ENCODE measurements around the gene PRPF8. TPM values are rescaled to one million over a fixed set of nuclear protein-coding genes. Genes with fewer than 3 reads are reported as not detected.

PRPF8 gene
- total and polyA plus RNA-seq, 2 donors (not counting 1 experiment from before 2014, with no cell fraction given), result 177 to 423 TPM

DNA sequence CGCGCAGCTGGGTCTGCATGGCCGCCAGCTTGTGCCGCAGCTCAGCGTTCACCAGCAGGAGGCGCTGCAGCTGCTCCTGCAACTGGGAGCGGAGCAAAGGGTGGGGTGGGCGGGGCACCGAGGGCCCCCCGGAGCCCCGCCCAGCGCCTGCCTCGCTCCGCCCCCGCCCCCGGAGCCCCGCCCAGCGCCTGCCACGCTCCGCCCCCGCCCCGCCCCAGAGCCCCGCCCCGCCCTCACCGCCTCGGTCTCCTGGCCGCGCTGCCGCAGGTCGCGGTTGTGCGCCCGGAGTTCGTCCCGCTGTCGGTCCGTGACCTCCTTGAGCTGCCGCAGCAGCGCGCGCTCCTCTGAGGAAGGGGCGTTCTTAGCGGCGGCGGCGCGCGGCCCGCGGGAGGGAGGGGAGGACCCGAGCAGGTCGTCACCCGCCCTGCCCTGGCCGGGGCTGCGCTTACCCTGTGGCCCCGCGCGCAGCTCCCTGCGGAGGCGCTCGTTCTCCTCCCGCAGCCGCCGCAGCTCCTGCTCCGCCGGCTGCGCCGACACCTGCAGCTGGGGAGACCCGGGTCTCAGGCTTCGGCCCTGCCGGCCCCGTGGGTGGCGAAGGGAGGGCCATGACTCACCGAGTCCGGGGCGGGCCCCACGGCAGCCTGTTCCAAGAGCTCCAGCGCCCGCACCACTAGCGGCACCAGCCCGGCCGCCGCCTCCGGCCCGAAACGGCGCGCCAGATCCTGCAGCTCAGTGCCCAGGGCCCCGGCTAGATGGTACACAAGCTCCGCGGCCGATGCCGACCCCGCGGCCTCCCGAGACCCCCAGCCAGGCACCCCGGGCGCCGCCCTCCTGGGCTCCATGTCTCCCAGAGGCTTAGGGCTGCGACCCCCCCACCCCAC, 35.5 kb downstream of the PRPF8 start:
- POLR2A ChIA-PET, result interaction anchor here (0.6 to 4.1 kb wide), 16 partner anchors 8 to 161 kb away, joined by 3 to 77 read pairs (median 4); partner anchors contain the start of genes INPP5K and SLC43A2
- Histone ChIP-seq H3K4me1 (ENCODE audit: control insufficient read depth in 2 of 2, insufficient read depth in 2 of 2, low read length in 2 of 2) (peaks cover 26 to 36% of the 10 kb centered on the region in 2 donors), H3K27me3 (replicated peaks in 1 of 4; ENCODE audit: control extremely low read depth in 1 of 4, control insufficient read depth in 3 of 4, insufficient read depth in 4 of 4, low read length in 3 of 4) (no peaks in the 10 kb centered on the region), H3K27ac (ENCODE audit: low read length in 2 of 2) (peak overlapping the region in 1 of 2 donors; percentile 28), H3K9ac (ENCODE audit: low read length) (peak overlapping the region; percentile 68), H3K9me3 (ENCODE audit: control extremely low read depth in 1 of 3, control insufficient read depth in 2 of 3, insufficient read depth in 1 of 3, low read length in 2 of 3) (no peaks in the 10 kb centered on the region), H4K20me1 (ENCODE audit: control insufficient read depth, insufficient read depth, low read length, poor library complexity, severe bottlenecking) (peaks cover 21% of the 10 kb centered on the region), H3K4me2 (replicated peaks; ENCODE audit: low read depth, low read length, poor library complexity, severe bottlenecking) (peak overlapping the region; percentile 98), H2AFZ (ENCODE audit: insufficient read depth, low read depth, low read length, poor library complexity, severe bottlenecking) (peak overlapping the region; percentile 88), H3K4me3 (ENCODE audit: control extremely low read depth in 1 of 5, extremely low read depth in 1 of 5, insufficient read depth in 1 of 5, low read depth in 2 of 5, low read length in 4 of 5) (peak overlapping the region in 4 of 5 experiments; percentile 35 to 75 (median 60)), H3K79me2 (ENCODE audit: control insufficient read depth, insufficient read depth, low read length) (no peaks in the 10 kb centered on the region), H3K36me3 (replicated peaks in 1 of 2; ENCODE audit: control extremely low read depth in 1 of 2, control insufficient read depth in 1 of 2, extremely low read depth in 1 of 2, insufficient read depth in 2 of 2, low read length in 1 of 2) (peaks cover 0 to 41% of the 10 kb centered on the region in 2 experiments)
- H3K4me1 Mint-ChIP-seq, result peaks cover 30% of the 10 kb centered on the region
- CTCF ChIA-PET, result interaction anchor here (0.5 to 7.8 kb wide), 27 partner anchors 10 to 851 kb away, joined by 3 to 135 read pairs (median 4); partner anchors contain the start of genes INPP5K, PRPF8 and SLC43A2
- DNase-seq, result peak; percentile 96
- peak overlapping the region; percentile 75 for H3K27ac Mint-ChIP-seq
- under 1% methylated on average over 95 of the region's 100 CpGs for WGBS (ENCODE audit: insufficient coverage)
- TF ChIP-seq EZH2 (IDR thresholded peaks at IDR 0.05; ENCODE audit: borderline replicate concordance, insufficient read depth, low read depth, low read length, poor library complexity, severe bottlenecking), result no peak
- TF ChIP-seq, protein P1, sequence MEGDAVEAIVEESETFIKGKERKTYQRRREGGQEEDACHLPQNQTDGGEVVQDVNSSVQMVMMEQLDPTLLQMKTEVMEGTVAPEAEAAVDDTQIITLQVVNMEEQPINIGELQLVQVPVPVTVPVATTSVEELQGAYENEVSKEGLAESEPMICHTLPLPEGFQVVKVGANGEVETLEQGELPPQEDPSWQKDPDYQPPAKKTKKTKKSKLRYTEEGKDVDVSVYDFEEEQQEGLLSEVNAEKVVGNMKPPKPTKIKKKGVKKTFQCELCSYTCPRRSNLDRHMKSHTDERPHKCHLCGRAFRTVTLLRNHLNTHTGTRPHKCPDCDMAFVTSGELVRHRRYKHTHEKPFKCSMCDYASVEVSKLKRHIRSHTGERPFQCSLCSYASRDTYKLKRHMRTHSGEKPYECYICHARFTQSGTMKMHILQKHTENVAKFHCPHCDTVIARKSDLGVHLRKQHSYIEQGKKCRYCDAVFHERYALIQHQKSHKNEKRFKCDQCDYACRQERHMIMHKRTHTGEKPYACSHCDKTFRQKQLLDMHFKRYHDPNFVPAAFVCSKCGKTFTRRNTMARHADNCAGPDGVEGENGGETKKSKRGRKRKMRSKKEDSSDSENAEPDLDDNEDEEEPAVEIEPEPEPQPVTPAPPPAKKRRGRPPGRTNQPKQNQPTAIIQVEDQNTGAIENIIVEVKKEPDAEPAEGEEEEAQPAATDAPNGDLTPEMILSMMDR (IDR thresholded peaks at IDR 0.05), result peak; percentile 79
- peak overlapping the region; percentile 79 for H3K4me3 Mint-ChIP-seq
- intact Hi-C loops (cut with micrococcal nuclease), result loop anchor here (1.0 to 5.0 kb wide), 7 partner anchors 18 to 392 kb away; partner anchors contain the start of genes INPP5K and PRPF8
- H3K9me3 Mint-ChIP-seq (ENCODE audit: insufficient read depth), result no peaks in the 10 kb centered on the region
- H3K27me3 Mint-ChIP-seq, result no peaks in the 10 kb centered on the region
- ATAC-seq (ENCODE audit: low read depth), result peak; percentile 72

Data from B cell (primary cell).